ENCODE results near the gene PRTFDC1. TPM values are rescaled to one million over a fixed set of nuclear protein-coding genes. Genes with fewer than 3 reads are reported as not detected.

Gene PRTFDC1
- total RNA-seq, 4 donors from 2014 or later = 0.15 to 2.2 (median 1.8) TPM

DNA sequence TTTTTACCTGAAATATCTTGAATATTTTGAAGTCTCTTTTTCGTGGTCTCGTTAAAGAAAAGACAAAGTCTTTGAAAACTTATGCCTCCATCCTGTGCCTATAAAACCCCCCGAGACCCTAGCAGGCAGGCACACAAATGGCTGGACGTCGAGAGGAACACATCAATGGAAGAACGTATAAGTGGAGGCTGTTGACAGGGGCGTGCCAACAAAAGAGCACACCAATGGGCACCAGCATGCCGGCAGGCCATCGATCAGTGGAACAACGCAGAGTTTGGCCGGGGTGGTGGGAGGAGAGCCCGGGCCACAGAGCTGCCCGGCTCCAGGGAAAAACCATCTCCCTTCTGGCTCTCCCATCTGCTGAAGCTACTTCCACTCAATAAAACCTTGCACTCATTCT lies 38.9 kb upstream of the PRTFDC1 start:
- Histone ChIP-seq H3K36me3 (no peaks in the 10 kb centered on the region), H3K27ac (no peak overlapping the region), H3K9me3 (no peaks in the 10 kb centered on the region), H3K4me3 (no peak overlapping the region), H3K4me1 (no peaks in the 10 kb centered on the region), H3K27me3 (no peaks in the 10 kb centered on the region)
- intact Hi-C loops (cut with DNase I) = no loop called here
- 90 to 97% methylated on average over 12 to 13 of the region's 13 CpGs for WGBS, 2 donors
- no peak for TF ChIP-seq POLR2A (IDR thresholded peaks at IDR 0.05)
- TF ChIP-seq, protein P1, sequence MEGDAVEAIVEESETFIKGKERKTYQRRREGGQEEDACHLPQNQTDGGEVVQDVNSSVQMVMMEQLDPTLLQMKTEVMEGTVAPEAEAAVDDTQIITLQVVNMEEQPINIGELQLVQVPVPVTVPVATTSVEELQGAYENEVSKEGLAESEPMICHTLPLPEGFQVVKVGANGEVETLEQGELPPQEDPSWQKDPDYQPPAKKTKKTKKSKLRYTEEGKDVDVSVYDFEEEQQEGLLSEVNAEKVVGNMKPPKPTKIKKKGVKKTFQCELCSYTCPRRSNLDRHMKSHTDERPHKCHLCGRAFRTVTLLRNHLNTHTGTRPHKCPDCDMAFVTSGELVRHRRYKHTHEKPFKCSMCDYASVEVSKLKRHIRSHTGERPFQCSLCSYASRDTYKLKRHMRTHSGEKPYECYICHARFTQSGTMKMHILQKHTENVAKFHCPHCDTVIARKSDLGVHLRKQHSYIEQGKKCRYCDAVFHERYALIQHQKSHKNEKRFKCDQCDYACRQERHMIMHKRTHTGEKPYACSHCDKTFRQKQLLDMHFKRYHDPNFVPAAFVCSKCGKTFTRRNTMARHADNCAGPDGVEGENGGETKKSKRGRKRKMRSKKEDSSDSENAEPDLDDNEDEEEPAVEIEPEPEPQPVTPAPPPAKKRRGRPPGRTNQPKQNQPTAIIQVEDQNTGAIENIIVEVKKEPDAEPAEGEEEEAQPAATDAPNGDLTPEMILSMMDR (IDR thresholded peaks at IDR 0.05) = no peak
- no peak for DNase-seq

DNA sequence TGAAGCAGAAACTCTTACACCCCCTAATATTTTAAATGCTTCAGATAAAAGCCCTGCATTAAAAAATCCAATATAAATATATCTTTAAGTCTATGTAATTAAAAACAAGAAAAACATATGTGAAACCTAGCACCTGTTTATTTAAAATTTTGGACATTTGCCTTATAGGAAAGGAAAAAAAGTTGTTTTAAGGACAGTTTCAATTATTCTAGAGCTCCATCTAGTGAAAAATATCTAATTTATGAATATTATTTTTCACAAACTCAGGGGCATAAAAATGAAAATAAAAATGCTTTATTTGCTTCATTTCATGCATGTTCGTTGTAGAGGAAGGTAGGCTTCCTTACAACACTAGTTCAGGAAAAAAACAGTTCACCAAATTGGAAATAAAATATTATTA lies 37.5 kb upstream of the PRTFDC1 start:
- TF ChIP-seq, protein P1 (IDR thresholded peaks at IDR 0.05) = peak in 2 of 6 experiments; percentile 20 to 25
- TF ChIP-seq POLR2A (IDR thresholded peaks at IDR 0.05) = no peak

DNA sequence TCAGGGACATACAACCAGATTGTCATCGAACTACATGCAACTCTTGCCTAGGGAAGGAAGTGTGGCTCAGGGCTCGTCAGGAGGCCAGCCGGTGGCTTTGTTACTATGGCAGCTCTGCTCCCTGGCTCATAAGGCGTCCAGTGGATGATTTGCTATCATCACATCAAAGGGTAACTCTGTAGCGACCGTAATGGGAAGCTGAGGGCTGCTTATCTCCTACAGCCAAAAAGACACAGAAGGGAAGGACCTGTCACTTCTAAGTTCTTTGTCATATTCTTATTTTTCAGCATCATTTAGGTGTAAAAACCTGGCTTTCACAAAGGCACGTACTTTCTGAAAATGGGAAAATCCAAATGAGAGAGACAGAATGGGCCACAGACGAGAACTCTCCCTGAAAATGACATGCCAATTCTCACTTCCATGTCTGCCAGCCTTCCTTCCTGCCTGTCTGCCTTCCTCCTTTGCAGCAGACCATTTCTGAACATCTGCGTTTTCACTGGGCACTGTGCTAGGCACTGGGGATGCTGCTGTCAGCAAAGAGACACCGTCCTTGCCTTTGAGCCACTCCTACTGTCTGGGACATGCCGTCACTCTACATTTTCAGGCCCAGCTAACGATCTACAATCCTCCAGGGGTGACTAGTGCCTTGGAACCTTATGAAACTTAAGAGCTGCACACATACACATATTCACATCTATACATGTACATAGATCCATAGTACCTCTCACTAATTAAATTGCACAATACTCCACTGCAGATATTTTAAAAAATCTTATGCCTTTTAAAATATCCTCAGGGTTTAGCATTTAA lies 36.6 kb upstream of the PRTFDC1 start:
- no peaks in the 10 kb centered on the region for H3K9me3 ChIP-seq
- WGBS, 2 donors = 62 to 71% methylated on average over 10 to 12 of the region's 12 CpGs
- no peak for TF ChIP-seq POLR2A (IDR thresholded peaks at IDR 0.05)
- TF ChIP-seq, protein P1 (IDR thresholded peaks at IDR 0.05) = no peak
- DNase-seq = no peak
- no peaks in the 10 kb centered on the region for H3K27me3 ChIP-seq
- H3K27ac ChIP-seq = no peak overlapping the region
- no peaks in the 10 kb centered on the region for H3K36me3 ChIP-seq
- intact Hi-C loops (cut with DNase I) = no loop called here
- no peaks in the 10 kb centered on the region for H3K4me1 ChIP-seq
- no peak overlapping the region for H3K4me3 ChIP-seq

More for the DNA sequence above, 37.5 kb upstream of the PRTFDC1 start:
- Histone ChIP-seq H3K27me3 (no peaks in the 10 kb centered on the region), H3K4me3 (no peak overlapping the region), H3K4me1 (no peaks in the 10 kb centered on the region), H3K27ac (no peak overlapping the region), H3K36me3 (no peaks in the 10 kb centered on the region), H3K9me3 (no peaks in the 10 kb centered on the region)
- intact Hi-C loops (cut with DNase I) = no loop called here
- 3 to 16% methylated on average over 1 of the region's 1 CpG for WGBS, 2 donors
- no peak for DNase-seq

DNA sequence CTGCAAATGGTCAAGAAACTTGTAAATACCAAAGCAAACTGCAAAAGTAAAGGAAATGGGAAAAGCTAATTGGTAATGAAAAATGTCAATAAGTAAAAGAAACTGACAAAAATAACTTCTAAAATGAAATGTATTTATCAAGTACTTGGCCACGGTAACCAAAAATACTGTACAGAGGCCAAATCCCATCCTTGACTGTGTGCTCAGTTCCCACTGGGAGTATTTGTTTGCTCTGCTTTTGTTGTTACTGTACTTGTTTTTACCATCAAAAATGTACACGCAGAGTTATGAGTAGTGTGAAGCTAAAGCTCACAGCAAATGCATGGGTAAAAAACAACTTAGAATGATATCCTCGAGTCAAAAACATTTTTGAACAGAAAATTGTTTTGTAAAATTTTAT lies 32.5 kb upstream of the PRTFDC1 start:
- no peak for DNase-seq
- H3K4me1 ChIP-seq = no peaks in the 10 kb centered on the region
- intact Hi-C loops (cut with DNase I) = no loop called here
- H3K36me3 ChIP-seq = no peaks in the 10 kb centered on the region
- 47 to 54% methylated on average over 3 of the region's 3 CpGs for WGBS, 2 donors
- TF ChIP-seq, protein P1 (IDR thresholded peaks at IDR 0.05) = no peak
- H3K4me3 ChIP-seq = no peak overlapping the region
- H3K27ac ChIP-seq = no peak overlapping the region
- no peaks in the 10 kb centered on the region for H3K9me3 ChIP-seq
- H3K27me3 ChIP-seq = no peaks in the 10 kb centered on the region

DNA sequence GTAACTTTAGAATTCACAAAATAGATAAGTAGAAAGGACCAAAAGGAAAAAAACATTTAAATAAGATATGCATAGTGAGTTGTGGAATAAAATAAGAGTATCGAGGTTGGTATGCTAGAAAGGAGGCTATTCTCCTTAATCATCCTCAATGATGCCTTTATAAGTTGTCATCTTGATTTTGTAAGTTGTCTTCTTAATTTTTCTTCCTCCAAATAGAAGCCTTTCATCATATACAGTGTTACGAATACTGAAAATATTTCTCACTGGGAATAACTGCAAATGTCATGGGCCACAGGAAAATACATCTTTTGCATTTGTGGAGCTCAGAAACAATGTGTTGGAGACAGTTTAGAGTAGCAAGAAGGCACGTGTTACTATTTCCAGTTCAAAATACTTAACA lies 31.5 kb upstream of the PRTFDC1 start:
- H3K4me3 ChIP-seq = no peak overlapping the region
- no peaks in the 10 kb centered on the region for H3K9me3 ChIP-seq
- H3K27me3 ChIP-seq = no peaks in the 10 kb centered on the region
- H3K4me1 ChIP-seq = no peaks in the 10 kb centered on the region
- no peaks in the 10 kb centered on the region for H3K36me3 ChIP-seq
- H3K27ac ChIP-seq = no peak overlapping the region
- no peak for TF ChIP-seq POLR2A (IDR thresholded peaks at IDR 0.05)
- TF ChIP-seq, protein P1 (IDR thresholded peaks at IDR 0.05) = no peak
- WGBS, 2 donors = 75 to 79% methylated on average over 3 of the region's 3 CpGs
- no peak for DNase-seq
- intact Hi-C loops (cut with DNase I) = no loop called here

Measured in esophagus squamous epithelium (tissue), 5 donors.